Measurements from ENCODE around the gene SNAP47. TPM values are rescaled to one million over a fixed set of nuclear protein-coding genes. Genes with fewer than 3 reads are reported as not detected.

Gene SNAP47
- total and polyA plus RNA-seq, 9 of the 15 experiments (the other 6 are each of a cell fraction or from before 2014, with no cell fraction given) = 2.5 to 41.3 (median 32.6) TPM

DNA sequence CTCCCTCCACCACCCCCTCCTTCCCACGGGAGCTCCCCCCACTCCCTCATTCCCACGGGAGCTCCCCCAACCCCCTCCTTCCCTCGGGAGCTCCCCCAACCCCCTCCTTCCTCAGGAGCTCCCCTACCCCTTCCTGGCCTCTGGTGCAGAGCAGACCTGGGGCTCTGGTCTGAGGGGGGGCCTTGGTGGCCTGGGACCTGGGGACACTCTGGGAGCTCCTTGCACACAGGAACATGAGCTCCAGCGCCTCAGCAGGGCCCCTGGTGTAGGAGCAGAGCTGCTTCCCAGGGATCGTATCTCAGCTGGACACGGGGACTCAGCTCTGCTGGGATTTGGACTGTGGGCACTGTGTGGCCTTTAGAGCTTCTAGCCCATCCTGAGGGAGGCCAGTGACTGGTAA is 60.5 kb downstream of the SNAP47 start (continued):
- TF ChIP-seq, protein P1, sequence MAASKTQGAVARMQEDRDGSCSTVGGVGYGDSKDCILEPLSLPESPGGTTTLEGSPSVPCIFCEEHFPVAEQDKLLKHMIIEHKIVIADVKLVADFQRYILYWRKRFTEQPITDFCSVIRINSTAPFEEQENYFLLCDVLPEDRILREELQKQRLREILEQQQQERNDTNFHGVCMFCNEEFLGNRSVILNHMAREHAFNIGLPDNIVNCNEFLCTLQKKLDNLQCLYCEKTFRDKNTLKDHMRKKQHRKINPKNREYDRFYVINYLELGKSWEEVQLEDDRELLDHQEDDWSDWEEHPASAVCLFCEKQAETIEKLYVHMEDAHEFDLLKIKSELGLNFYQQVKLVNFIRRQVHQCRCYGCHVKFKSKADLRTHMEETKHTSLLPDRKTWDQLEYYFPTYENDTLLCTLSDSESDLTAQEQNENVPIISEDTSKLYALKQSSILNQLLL (CRISPR knock-in tag; IDR thresholded peaks at IDR 0.05; ENCODE audit: borderline replicate concordance) = no peak
- TF ChIP-seq GABPB1 (CRISPR knock-in tag; IDR thresholded peaks at IDR 0.05) = no peak
- no peak for TF ChIP-seq RBBP5 (IDR thresholded peaks at IDR 0.05; ENCODE audit: borderline replicate concordance, insufficient read depth, low read length, poor library complexity, severe bottlenecking)
- TF ChIP-seq MYC (IDR thresholded peaks at IDR 0.05; ENCODE audit: low read depth, low read length) = no peak
- TF ChIP-seq MYC (CRISPR knock-in tag; IDR thresholded peaks at IDR 0.05; ENCODE audit: borderline replicate concordance, low read depth) = no peak
- TF ChIP-seq ELF1 (tag; IDR thresholded peaks at IDR 0.05) = no peak

DNA sequence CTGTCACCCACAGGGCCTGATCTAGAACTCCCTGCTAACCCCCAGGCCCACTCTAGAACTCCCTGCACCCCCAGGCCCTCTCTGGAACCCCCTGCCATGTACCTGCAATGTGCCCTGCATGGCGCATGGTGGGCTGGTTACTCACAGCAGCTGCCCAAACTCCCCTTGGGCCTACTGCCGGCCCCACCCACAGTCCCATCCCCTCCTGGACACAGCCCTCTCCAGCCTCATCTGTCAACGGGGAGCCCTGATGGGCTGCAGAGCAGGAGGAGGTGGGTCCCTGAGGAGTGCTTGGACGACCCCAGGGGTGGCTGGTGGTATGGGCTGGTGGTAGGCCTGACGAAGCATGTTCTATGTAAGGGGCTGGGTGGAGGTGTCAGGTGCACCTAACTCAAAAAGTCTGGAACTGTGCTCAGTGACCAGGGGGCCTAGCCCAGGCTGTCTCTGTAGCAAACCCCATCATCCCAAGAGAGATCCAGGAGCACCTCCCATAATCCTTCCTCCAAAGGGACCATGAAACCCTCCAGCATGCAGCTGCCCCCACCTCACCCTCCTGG is 61.2 kb downstream of the SNAP47 start:
- POLR2A ChIA-PET = interaction anchor here (0.6 to 1.0 kb wide), 2 partner anchors 11 to 257 kb away, joined by 3 read pairs; no protein-coding TSS in a partner anchor
- DNase-seq (ENCODE audit: extremely low read depth in 1 of 4, low spot score in 3 of 4) = peak in 2 of 4 experiments; percentile 7
- no peak for ATAC-seq
- Histone ChIP-seq H3K79me2 (ENCODE audit: control insufficient read depth, insufficient read depth, low read length) (no peaks in the 10 kb centered on the region), H4K20me1 (replicated peaks; ENCODE audit: control insufficient read depth, insufficient read depth, low read length) (no peaks in the 10 kb centered on the region; the same call in 1 of the 2 replicates), H2AFZ (ENCODE audit: low read depth, low read length) (no peak overlapping the region), H3K36me3 (ENCODE audit: control insufficient read depth, insufficient read depth, low read length) (no peaks in the 10 kb centered on the region), H3K27me3 (ENCODE audit: control insufficient read depth in 2 of 2, insufficient read depth in 2 of 2, low read length in 2 of 2) (peaks cover 0 to 6% of the 10 kb centered on the region in 2 experiments; a peak in 2 of 5 replicates), H3K27ac (ENCODE audit: extremely low read depth, low read depth, low read length) (no peak overlapping the region), H3K4me1 (replicated peaks in 1 of 2; ENCODE audit: control insufficient read depth in 2 of 2, insufficient read depth in 2 of 2, low read length in 2 of 2) (peaks cover 0 to 23% of the 10 kb centered on the region in 2 experiments; a peak in 2 of 5 replicates), H3K9me1 (ENCODE audit: control insufficient read depth, insufficient read depth, low read length) (no peaks in the 10 kb centered on the region), H3K4me3 (no peak overlapping the region), H3K4me2 (ENCODE audit: insufficient read depth, low read length) (no peak overlapping the region), H3K9ac (ENCODE audit: insufficient read depth in 1 of 2, low read depth in 2 of 2, low read length in 2 of 2) (no peak overlapping the region), H3K9me3 (replicated peaks; ENCODE audit: control insufficient read depth, insufficient read depth, low read depth, low read length) (no peaks in the 10 kb centered on the region)
- in situ Hi-C loops (cut with MboI) = no loop called here
- no TSS peak for BruUV-seq (replicated peaks)
- CTCF ChIA-PET (ENCODE audit: low intra/inter-chr PET ratio) = no interaction called here
- intact Hi-C loops (cut with micrococcal nuclease) = no loop called here
- no peak for FAIRE-seq
- WGBS (ENCODE audit: insufficient coverage, low coverage, missing lambda C conversion rate) = 3% methylated on average over 5 of the region's 5 CpGs
- TF ChIP-seq ILF3 (IDR thresholded peaks at IDR 0.05; ENCODE audit: borderline replicate concordance) = no peak
- no peak for TF ChIP-seq NR3C1 (CRISPR knock-in tag; IDR thresholded peaks at IDR 0.05)
- no peak for TF ChIP-seq SRSF7 (optimal IDR thresholded peaks at IDR 0.05; ENCODE audit: low read depth, low read length)
- TF ChIP-seq, protein P2, sequence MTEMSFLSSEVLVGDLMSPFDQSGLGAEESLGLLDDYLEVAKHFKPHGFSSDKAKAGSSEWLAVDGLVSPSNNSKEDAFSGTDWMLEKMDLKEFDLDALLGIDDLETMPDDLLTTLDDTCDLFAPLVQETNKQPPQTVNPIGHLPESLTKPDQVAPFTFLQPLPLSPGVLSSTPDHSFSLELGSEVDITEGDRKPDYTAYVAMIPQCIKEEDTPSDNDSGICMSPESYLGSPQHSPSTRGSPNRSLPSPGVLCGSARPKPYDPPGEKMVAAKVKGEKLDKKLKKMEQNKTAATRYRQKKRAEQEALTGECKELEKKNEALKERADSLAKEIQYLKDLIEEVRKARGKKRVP (CRISPR knock-in tag; IDR thresholded peaks at IDR 0.05) = no peak
- TF ChIP-seq TRIM28 (IDR thresholded peaks at IDR 0.05) = no peak
- TF ChIP-seq, protein P3, sequence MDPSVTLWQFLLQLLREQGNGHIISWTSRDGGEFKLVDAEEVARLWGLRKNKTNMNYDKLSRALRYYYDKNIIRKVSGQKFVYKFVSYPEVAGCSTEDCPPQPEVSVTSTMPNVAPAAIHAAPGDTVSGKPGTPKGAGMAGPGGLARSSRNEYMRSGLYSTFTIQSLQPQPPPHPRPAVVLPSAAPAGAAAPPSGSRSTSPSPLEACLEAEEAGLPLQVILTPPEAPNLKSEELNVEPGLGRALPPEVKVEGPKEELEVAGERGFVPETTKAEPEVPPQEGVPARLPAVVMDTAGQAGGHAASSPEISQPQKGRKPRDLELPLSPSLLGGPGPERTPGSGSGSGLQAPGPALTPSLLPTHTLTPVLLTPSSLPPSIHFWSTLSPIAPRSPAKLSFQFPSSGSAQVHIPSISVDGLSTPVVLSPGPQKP (CRISPR knock-in tag; IDR thresholded peaks at IDR 0.05) = no peak
- TF ChIP-seq CREB1 (IDR thresholded peaks at IDR 0.05) = no peak
- no peak for TF ChIP-seq CREB1 (CRISPR knock-in tag; IDR thresholded peaks at IDR 0.05)
- TF ChIP-seq EWSR1 (IDR thresholded peaks at IDR 0.05; ENCODE audit: borderline replicate concordance, low read depth, partially characterized antibody) = no peak
- no peak for TF ChIP-seq MCM7 (IDR thresholded peaks at IDR 0.05)
- TF ChIP-seq ZKSCAN1 (IDR thresholded peaks at IDR 0.05; ENCODE audit: low read depth, low read length) = no peak
- no peak for TF ChIP-seq CTBP1 (IDR thresholded peaks at IDR 0.05; ENCODE audit: borderline replicate concordance)
- no peak for TF ChIP-seq SAP30 (IDR thresholded peaks at IDR 0.05; ENCODE audit: borderline replicate concordance, insufficient read depth, low read depth, low read length, poor library complexity, severe bottlenecking)
- TF ChIP-seq NCOA1 (IDR thresholded peaks at IDR 0.05; ENCODE audit: low read depth) = no peak
